Kidney epithelial cell (primary cell): ENCODE data around the gene NEK11. TPM values are rescaled to one million over a fixed set of nuclear protein-coding genes. Genes with fewer than 3 reads are reported as not detected.

Source experiments
- DNase-seq: peaks from one replicate; pipeline ENCODE4 v3.0.0-alpha.2; 2010; ENCODE audit warnings: low read depth
- H3K27me3 ChIP-seq: 2 replicates; pipeline ENCODE4 v1.6.0; 2011; ENCODE audit warnings: low read length; ENCODE audit not compliant: control insufficient read depth, insufficient read depth
- H3K36me3 ChIP-seq: 2 replicates; pipeline ENCODE4 v1.5.1; 2011; ENCODE audit warnings: low read length; ENCODE audit not compliant: control insufficient read depth, insufficient read depth
- H3K4me3 ChIP-seq: 2 replicates; pipeline ENCODE4 v1.5.1; 2011; ENCODE audit warnings: low read depth, mild to moderate bottlenecking, control low read depth, low read length
- total RNA-seq: library from RNA; depleted of rRNA; stranded (reverse); fragments of >200 nt; gene quantifications from 2 replicates; pipeline ENCODE4 v1.2.3, GENCODE V29; 2015
- TF ChIP-seq, protein P1 (sequence below): IDR thresholded peaks from 2 replicates; pipeline ENCODE4 v1.5.1; 2011; ENCODE audit warnings: mild to moderate bottlenecking, moderate library complexity, low read length, control low read depth, inconsistent platforms; ENCODE audit not compliant: insufficient read depth, poor library complexity, severe bottlenecking

Gene NEK11
- total RNA-seq, 1 donor from 2014 or later: 7.6 TPM

DNA sequence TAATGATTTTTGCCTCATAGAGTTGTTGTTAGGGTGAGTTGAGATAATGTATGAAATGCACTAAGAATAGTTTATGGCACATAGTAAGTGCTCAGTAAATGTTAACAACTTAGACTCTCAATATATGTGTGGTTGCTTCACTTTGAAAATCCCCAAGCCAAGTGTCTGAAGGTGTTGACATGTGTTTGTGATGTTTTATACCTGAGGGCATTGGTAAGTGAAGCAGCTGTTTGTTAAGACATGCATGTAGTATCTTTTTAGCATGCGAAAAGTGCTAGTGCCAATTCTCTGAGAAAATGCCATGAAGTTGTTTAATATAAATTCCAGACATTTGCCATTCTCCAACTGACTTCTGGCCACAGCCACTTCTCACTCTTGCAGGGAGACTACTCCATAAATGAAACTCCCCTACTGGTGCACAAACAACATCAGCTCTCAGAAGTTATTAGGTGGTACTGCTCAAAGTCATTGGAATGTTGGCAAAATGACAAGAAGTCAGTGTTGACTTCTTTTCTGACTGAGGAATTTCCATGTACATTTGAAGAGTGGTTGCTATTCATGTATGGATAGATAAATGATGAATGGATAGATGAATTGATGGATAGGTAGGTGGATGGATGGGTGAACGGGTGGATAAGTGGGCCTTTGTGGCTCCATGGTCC lies 251.3 kb downstream of the NEK11 start:
- Histone ChIP-seq H3K4me3 (no peak overlapping the region), H3K36me3 (no peaks in the 10 kb centered on the region), H3K27me3 (no peaks in the 10 kb centered on the region)
- DNase-seq: no peak
- TF ChIP-seq, protein P1, sequence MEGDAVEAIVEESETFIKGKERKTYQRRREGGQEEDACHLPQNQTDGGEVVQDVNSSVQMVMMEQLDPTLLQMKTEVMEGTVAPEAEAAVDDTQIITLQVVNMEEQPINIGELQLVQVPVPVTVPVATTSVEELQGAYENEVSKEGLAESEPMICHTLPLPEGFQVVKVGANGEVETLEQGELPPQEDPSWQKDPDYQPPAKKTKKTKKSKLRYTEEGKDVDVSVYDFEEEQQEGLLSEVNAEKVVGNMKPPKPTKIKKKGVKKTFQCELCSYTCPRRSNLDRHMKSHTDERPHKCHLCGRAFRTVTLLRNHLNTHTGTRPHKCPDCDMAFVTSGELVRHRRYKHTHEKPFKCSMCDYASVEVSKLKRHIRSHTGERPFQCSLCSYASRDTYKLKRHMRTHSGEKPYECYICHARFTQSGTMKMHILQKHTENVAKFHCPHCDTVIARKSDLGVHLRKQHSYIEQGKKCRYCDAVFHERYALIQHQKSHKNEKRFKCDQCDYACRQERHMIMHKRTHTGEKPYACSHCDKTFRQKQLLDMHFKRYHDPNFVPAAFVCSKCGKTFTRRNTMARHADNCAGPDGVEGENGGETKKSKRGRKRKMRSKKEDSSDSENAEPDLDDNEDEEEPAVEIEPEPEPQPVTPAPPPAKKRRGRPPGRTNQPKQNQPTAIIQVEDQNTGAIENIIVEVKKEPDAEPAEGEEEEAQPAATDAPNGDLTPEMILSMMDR: no peak

DNA sequence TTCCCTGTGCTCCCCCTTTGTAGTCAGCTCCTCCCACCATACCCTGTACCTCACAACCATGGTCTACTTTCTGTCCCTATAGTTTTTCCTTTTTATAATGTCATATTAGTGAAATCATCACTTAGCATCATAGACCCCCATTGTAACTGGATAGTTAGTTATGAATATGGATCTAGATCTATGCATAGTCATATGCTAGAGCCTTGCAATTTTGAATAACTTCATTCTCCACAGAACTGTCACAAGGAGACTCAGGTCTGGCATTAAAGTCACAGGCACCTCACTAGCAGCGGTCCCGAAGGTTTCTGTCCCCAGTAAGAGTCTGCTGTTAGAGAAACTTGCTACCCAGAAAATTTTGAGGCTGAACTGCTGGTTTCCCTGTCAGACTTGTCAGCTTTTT lies 252.9 kb downstream of the NEK11 start:
- DNase-seq: no peak
- Histone ChIP-seq H3K27me3 (no peaks in the 10 kb centered on the region), H3K36me3 (no peaks in the 10 kb centered on the region), H3K4me3 (no peak overlapping the region)
- TF ChIP-seq, protein P1: no peak

GRCh38 chr3:131282379-131282778 lies 255.7 kb downstream of the NEK11 start:
- TF ChIP-seq, protein P1: no peak
- DNase-seq: no peak
- Histone ChIP-seq H3K36me3 (no peaks in the 10 kb centered on the region), H3K27me3 (no peaks in the 10 kb centered on the region), H3K4me3 (no peak overlapping the region)

- Histone ChIP-seq H3K4me3 (no peak overlapping the region), H3K36me3 (no peaks in the 10 kb centered on the region), H3K27me3 (no peaks in the 10 kb centered on the region)
- no peak for DNase-seq
- TF ChIP-seq, protein P1: no peak
These were observed 256.3 kb downstream of the NEK11 start for GRCh38 chr3:131282967-131283366.

DNA sequence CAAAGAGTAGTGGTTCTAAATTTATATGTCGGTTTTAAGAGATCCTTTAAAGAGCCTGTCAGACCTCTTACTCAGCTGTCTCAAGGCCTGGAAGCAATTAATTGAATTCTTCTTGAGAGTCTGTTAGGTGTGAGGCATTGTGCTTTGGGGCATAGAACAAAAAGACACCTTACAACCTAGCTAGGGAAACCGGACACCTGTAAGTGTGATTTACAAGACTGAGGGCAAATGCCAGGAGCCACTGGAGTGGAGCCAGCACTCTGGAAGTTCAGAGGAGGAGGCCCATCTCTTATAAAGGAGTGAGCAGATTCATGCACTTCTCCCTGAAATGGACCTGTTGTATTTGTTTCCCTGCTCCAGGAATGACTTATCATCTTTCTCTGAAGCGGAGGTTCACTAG lies 257.2 kb downstream of the NEK11 start:
- no peaks in the 10 kb centered on the region for H3K36me3 ChIP-seq
- H3K27me3 ChIP-seq: no peaks in the 10 kb centered on the region
- TF ChIP-seq, protein P1: no peak
- no peak for DNase-seq
- no peak overlapping the region for H3K4me3 ChIP-seq

DNA sequence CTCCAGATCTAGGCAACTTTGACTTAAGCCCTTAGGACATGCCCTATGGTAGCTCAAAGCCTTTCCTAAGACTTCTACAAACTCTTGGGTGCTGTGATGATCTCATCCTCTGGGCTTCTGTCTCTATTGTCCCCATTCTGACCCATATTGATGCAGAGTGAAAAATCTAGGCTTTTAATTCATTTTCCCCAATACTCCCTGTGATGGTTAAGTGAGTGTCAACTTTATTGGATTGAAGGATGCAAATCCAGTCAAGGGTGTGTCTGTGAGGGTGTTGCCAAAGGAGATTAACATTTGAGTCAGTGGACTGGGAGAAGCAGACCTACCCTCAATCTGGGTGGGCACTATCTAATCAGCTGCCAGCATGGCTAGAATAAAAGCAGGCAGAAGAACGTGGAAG lies 257.6 kb downstream of the NEK11 start:
- Histone ChIP-seq H3K4me3 (no peak overlapping the region), H3K27me3 (no peaks in the 10 kb centered on the region), H3K36me3 (no peaks in the 10 kb centered on the region)
- DNase-seq: no peak
- TF ChIP-seq, protein P1: no peak
